Adipocyte (in vitro differentiated cells): Measurements from ENCODE around the gene NELFE.
"Not testable (repeated sequence)": the region's sequence is repeated elsewhere in the genome, so short reads cannot be mapped to it uniquely, and the experiment has no call there.

Experiments
- DNase-seq: peaks from one replicate; pipeline ENCODE4 v3.0.0-alpha.2; 2015; ENCODE audit warnings: low read depth
- H3K27me3 ChIP-seq: replicated peaks from 2 replicates; pipeline ENCODE4 v1.7.0; 2013; ENCODE audit warnings: mild to moderate bottlenecking, low read length, moderate library complexity; ENCODE audit not compliant: control insufficient read depth, insufficient read depth
- H3K36me3 ChIP-seq: 2 replicates; pipeline ENCODE4 v1.7.0; 2013; ENCODE audit warnings: low read length, mild to moderate bottlenecking, moderate library complexity; ENCODE audit not compliant: control insufficient read depth, insufficient read depth, severe bottlenecking
- H3K4me1 ChIP-seq: 2 replicates; pipeline ENCODE4 v1.7.0; 2013; ENCODE audit warnings: mild to moderate bottlenecking, low read length, moderate library complexity; ENCODE audit not compliant: control insufficient read depth, insufficient read depth
- H3K4me3 ChIP-seq: 2 replicates; pipeline ENCODE4 v1.7.0; 2013; ENCODE audit warnings: mild to moderate bottlenecking, low read length, moderate library complexity
- H3K9ac ChIP-seq: 2 replicates; pipeline ENCODE4 v1.7.0; 2013; ENCODE audit warnings: mild to moderate bottlenecking, low read length, moderate library complexity
- H3K9me3 ChIP-seq: 2 replicates; pipeline ENCODE4 v1.7.0; 2013; ENCODE audit warnings: mild to moderate bottlenecking, low read length, moderate library complexity; ENCODE audit not compliant: control insufficient read depth

Gene NELFE, protein sequence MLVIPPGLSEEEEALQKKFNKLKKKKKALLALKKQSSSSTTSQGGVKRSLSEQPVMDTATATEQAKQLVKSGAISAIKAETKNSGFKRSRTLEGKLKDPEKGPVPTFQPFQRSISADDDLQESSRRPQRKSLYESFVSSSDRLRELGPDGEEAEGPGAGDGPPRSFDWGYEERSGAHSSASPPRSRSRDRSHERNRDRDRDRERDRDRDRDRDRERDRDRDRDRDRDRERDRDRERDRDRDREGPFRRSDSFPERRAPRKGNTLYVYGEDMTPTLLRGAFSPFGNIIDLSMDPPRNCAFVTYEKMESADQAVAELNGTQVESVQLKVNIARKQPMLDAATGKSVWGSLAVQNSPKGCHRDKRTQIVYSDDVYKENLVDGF

GRCh38 chr6:31958741-31959739, at the start of gene NELFE, which contains the start of gene SKIC2:
TSS of gene NELFE (minus strand) at chr6:31958971. CDS start at chr6:31958446, 525 bp downstream.
TSS of gene SKIC2 (plus strand) at chr6:31959175. CDS start at chr6:31959193, 18 bp downstream.
- peaks cover 64% of the 10 kb centered on the region for H3K36me3 ChIP-seq

DNA sequence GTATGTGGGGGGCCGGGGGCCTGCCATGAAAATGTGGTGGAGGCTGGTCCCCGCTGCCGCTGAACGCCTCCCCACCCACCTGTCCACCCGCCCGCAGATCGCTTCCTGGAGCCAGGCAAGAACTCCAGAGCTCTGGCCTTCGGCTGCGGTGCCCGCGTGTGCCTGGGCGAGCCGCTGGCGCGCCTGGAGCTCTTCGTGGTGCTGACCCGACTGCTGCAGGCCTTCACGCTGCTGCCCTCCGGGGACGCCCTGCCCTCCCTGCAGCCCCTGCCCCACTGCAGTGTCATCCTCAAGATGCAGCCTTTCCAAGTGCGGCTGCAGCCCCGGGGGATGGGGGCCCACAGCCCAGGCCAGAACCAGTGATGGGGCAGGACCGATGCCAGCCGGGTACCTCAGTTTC, 49.3 kb upstream of the NELFE start:
- H3K4me1 ChIP-seq, H3K4me3 ChIP-seq, H3K9me3 ChIP-seq, H3K36me3 ChIP-seq, DNase-seq, H3K9ac ChIP-seq, H3K27me3 ChIP-seq: not testable (repeated sequence)

More at GRCh38 chr6:31958741-31959739, at the start of gene NELFE, which contains the start of gene SKIC2:
- Histone ChIP-seq H3K4me1 (peaks cover 18% of the 10 kb centered on the region), H3K9me3 (no peaks in the 10 kb centered on the region), H3K9ac (peak within 1 kb of the TSS; percentile 99), H3K27me3 (no peaks in the 10 kb centered on the region), H3K4me3 (peak within 1 kb of the TSS; percentile 99)
- DNase-seq: peak; percentile 99

- H3K36me3 ChIP-seq, H3K27me3 ChIP-seq, H3K4me1 ChIP-seq, H3K9ac ChIP-seq, H3K9me3 ChIP-seq, H3K4me3 ChIP-seq, DNase-seq: not testable (repeated sequence)
These were observed 48.3 kb upstream of the NELFE start for GRCh38 chr6:32007086-32007485.

DNA sequence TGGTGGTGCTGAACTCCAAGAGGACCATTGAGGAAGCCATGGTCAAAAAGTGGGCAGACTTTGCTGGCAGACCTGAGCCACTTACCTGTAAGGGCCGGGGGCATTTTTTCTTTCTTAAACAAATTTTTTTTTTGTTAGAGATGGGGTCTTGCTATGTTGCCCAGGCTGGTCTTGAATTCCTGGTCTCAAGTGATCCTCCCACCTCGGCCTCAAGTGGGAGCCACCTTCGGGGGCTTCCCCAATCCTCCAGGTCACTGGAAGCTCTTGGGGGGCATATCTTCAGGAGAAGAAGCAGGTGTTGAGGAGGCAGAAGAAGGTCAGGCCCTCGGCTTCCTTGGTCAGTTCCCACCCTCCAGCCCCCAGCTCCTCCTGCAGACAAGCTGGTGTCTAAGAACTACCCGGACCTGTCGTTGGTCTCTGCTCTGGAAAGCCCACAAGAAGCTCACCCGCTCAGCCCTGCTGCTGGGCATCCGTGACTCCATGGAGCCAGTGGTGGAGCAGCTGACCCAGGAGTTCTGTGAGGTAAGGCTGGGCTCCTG, 47.3 kb upstream of the NELFE start:
- H3K4me1 ChIP-seq, H3K9ac ChIP-seq, H3K27me3 ChIP-seq, H3K4me3 ChIP-seq, H3K9me3 ChIP-seq, H3K36me3 ChIP-seq, DNase-seq: not testable (repeated sequence)

- not testable (repeated sequence) for H3K4me1 ChIP-seq, H3K27me3 ChIP-seq, H3K36me3 ChIP-seq, H3K9me3 ChIP-seq, H3K9ac ChIP-seq, H3K4me3 ChIP-seq, DNase-seq
These were observed 46.7 kb upstream of the NELFE start for GRCh38 chr6:32005538-32005880.

- H3K9me3 ChIP-seq, H3K4me3 ChIP-seq, H3K4me1 ChIP-seq, H3K27me3 ChIP-seq, H3K36me3 ChIP-seq, H3K9ac ChIP-seq, DNase-seq: not testable (repeated sequence)
These were observed 46.2 kb upstream of the NELFE start for GRCh38 chr6:32004864-32005537.

DNA sequence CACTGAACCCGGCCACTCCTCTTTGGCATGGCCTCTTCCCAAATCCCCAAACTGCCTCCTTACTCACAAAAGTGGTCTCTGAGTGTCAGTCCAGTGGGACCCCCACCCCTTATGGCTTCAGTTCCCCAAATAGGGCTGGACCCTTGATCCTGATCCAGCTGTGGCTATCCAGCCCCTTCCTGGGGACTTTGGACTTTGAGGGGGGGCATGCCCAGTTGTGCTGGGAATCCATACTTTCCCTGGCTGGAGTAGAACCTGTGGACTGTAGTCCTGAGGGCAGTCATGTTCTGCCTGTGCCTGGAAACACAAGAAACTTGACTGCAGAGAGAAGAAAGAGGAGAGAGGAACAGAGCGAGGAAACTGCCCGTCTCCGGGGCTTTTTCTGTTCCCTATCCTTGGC, 45.6 kb upstream of the NELFE start:
- not testable (repeated sequence) for H3K9ac ChIP-seq, H3K4me3 ChIP-seq, H3K4me1 ChIP-seq, H3K27me3 ChIP-seq, H3K36me3 ChIP-seq, DNase-seq, H3K9me3 ChIP-seq

- DNase-seq, H3K9me3 ChIP-seq, H3K9ac ChIP-seq, H3K27me3 ChIP-seq, H3K4me1 ChIP-seq, H3K36me3 ChIP-seq, H3K4me3 ChIP-seq: not testable (repeated sequence)
These were observed 44.5 kb upstream of the NELFE start for GRCh38 chr6:32003301-32003700.

GRCh38 chr6:32002546-32003268, 43.9 kb upstream of the NELFE start:
- H3K9me3 ChIP-seq, DNase-seq, H3K9ac ChIP-seq, H3K27me3 ChIP-seq, H3K4me3 ChIP-seq, H3K36me3 ChIP-seq, H3K4me1 ChIP-seq: not testable (repeated sequence)

DNA sequence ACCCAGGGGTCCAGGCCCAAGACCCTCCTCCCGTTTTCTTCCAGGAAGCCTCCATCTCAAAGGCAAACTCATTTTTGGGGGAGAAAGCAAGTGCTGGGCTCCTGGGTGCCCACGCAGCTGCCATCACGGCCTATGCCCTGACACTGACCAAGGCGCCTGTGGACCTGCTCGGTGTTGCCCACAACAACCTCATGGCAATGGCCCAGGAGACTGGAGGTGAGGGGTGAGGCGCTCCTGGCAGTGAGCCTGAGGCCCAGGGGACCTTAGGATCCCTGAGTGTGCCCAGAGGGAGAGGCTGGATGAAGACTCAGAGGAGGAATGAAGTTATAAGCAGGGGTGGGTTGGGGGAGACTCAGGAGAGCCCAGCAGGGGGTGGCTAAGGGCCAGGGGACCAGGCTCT, 37.6 kb upstream of the NELFE start:
- not testable (repeated sequence) for DNase-seq, H3K9me3 ChIP-seq, H3K4me3 ChIP-seq, H3K36me3 ChIP-seq, H3K27me3 ChIP-seq, H3K9ac ChIP-seq, H3K4me1 ChIP-seq
